HG03280 (cell line): ENCODE results near the gene ZNF787.

Experiments
- ATAC-seq: cut with Tn5 transposase; IDR thresholded peaks from one replicate; pipeline ENCODE4 v1.9.1; 2021; ENCODE audit warnings: mild to moderate bottlenecking, moderate library complexity; ENCODE audit not compliant: unreplicated experiment

ZNF787 gene

DNA sequence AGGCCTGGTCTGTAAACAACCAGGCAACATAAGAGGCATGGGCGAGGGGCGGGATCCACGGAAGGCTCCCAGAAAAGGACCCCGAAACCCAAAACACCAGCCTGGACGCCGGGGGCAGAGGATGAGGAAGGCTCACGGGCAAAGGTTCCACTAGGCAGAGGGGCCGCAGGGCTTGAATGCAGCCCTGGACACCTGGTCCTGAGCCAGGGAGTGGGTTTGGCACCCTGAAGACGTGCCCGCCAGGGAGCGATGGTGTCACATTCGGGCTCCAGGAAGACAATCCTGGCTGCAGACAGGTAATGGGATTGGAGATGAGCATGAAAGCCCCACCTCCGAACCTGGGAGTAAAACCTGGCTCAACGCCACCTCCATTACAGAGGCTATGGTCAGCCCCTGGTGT is 31.8 kb downstream of the ZNF787 start:
- ATAC-seq: no peak

DNA sequence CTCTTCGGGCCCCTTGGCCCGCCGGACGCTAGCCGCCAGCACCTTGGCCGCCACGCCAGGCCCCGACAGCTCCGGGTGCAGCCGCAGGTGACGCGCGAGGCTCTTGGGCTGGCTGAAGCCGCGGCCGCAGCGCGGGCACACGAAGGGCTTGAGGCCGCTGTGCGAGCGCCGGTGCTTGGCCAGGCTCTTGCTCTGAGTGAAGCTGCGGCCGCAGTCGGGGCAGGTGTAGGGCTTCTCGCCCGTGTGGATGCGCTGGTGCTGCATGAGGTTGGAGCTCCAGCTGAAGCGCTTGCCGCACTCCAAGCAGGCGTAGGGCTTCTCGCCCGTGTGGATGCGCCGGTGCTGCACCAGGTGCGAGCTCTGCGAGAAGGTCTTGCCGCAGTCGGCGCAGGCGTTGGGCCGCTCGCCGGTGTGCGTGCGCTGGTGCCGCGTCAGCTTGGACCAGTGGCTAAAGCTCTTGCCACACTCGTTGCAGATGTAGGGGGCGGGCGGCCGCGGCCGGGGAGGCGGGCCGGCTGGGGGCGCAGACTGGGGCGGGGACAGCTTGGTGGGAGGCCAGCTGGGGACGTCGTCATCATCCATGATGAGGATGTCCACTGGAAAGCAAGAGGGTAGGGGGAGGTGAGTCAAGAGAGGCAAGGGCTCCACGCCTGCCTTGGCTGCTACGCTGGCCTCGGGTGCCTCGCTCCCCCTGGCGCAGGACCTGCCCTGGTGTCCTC is 32.4 kb downstream of the ZNF787 start:
- ATAC-seq: no peak

DNA sequence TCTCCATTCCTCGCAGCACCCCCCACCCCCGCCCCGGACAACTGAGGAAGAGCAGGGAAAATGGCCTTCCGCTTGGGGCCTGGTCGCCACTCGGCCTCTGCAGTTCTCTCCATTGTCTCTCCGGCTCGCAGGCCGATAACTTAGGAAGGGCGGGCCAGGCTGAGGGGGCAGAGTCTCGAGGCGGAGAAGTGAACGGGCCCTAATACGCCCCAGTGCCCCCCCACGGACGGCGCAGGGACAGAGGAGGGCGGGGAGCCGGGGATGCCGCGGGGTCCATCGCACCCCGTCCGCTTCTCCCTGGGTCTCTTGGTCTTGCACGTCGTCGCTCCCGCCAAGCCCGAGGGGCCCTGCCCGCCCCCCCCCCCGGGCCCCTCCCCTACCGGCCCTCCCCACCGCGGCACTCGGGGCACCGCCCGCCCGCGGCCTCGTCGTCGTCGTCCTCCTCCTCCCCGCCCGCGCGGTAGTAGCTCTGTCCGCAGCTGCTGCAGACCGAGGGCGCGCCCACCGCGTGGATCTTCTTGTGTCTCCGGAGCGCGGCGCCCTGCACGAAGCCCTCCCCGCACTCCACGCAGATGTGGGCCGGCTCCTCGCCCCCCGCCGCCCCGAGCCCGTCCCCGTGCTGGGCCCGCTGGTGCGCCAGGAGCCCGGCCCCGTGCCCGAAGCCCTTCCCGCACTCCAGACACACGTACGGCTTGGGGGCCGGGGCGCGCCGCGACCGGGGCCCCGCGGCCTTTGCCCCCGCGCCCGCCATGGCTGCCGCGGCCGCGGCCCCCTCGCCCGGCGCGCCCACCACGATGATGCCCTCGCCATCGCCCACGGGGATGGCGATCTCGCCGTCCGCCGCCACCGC is 33.2 kb downstream of the ZNF787 start:
- ATAC-seq: no peak

DNA sequence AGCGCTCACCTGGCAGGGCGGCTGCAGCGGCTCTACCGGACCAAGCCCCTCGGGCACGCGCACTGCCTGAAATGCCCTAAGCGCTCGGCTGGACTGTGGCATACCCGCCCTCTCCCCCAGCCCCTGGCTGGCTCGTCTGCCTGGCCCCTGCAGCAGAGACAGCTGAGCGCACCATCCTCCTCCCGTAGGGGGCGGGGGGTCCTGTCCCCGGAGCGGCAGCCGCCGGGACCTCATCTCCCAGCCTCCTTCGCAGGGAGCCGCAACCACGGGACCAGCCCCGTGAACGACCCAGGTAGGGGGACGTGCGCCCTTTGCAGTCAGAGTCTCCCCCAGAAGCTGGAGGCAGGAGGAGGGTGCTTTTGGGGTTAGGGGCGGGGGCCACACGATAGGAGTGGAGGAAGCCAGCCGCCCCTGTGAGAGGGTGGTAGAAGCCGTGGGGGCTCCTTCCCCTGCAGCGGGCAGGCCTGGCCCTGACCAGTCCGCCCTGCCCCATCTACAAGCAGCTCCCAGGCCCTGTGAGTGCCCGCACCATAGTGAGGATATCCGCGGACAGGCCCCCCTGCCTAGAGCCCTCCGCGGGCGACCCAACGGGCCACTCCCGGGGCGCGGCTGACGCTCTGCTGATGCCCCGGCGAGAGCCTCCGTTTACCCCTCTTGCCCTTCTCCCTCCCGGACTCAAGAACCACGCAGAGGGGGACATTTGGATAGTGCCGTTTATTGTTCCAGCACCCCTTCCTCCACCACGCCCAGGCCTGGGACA is 34.2 kb downstream of the ZNF787 start:
- no peak for ATAC-seq

DNA sequence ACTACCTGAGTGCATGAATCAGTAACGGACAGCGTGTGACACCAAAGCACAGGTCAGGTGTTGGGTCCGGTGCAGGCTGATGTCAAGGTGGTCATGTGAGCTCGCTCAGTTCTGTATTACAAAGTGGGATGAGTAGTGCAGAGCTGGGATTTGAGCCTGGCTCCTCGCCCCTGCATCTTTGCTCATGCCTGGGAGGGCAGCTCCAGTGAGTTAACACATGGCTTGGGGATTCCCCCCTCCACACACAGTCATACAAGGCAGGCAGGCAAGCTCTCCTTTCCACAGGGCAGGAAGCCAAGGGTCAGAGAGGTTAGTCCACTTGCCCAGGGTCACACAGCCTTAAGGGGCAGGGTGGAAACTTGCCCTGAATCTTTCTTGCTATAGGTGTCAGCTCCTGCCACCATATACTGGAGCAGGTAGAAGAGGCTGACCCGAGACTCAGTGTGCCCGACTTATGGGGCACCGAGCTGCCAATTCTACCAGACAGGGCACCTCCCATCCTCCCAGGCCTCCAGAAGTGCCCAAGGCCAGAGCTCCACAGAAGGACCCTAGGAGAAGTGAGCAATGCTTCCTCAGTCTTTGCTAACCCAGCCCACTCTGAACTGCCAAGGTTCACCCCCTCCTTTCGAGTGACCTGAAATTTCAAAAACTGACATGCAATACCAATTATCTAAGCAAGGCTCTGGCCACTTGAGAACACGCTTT is 35.4 kb downstream of the ZNF787 start:
- ATAC-seq: no peak

DNA sequence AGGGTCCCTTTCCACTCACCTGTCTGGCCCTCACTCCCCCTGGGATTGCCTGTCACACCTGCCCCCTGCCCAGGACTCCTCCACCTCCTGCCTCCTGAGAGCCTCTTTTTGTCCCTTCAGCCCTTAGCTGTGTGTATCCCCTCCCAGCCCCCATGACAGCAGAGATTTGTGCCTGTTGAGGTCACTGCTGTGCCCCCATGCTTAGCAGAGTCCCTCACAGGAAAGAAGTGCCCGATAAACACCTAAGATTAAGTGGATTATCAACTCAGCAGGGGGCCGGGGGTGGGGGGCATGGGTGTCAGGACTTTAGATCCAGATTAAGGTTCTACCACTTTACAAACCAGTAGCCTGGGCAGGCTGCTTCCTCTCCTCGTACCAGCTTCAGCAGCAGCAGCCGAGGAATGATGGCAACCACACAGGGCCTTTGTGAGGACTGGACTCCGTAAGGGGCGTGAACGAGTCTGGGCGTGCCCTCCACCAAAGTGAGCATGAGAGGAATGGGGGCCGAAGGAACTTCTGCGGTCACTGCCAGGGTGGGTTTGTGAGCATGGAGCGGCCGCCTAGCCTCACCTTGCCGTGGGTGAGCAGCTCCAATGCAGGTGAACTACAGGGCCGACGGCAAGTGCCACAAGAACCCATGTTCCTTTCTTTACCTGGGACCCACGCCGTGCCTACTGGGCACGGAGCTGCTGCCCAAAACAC is 36.1 kb downstream of the ZNF787 start:
- ATAC-seq: no peak

DNA sequence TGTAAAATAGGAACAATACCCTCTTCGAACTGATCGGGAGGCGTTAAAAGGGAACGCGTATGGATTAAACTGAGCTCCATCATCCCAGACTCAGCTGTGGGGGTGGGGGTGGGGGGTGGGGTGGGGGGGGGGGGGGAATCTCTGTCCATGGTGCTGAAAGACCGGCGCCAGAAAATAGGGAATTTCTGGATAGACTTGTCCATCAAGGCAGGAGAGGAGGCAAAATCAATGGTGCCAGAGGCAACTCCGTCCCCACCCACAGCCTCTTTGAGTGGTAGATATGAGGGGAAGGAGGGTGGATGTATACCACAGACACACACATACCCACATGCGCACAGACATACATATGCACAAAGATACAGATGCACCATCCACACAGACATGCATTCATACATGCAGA is 37.4 kb downstream of the ZNF787 start:
- ATAC-seq: no peak

DNA sequence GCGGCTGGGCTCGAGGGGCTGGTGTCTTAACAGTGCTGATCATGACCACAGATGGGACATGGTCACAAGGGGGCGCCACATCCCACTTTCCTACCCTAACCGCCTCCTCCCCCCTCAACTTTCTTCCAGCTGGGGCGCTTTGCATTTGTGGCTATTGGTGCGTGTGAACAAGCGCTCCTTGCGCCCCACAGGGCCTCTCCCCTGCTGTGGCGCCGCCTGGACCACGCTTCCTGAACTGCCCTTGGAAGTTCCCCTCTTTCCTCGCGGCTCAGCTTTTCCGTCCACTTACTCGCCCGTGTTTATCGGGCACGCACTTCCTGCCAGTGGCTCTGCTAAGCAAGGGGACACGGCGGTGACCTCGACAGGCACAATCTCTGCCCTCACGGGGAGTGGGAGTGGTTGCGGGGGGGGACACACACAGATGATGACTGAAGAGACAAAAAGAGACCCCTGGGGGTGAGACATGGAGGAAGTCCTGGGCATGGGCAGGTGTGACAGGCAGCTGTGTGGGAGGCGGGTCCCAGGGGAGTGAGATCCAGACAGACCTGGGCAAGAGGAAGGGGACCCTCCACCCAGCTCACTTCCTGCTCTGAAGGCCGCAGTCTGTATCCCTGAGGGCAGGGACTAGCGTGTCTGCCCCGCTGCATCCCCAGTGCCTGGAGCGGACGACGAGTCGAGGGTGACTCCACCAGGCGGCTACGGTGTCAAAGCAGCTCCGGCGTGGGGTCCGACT is 40.3 kb downstream of the ZNF787 start:
- ATAC-seq: peak; percentile 73

DNA sequence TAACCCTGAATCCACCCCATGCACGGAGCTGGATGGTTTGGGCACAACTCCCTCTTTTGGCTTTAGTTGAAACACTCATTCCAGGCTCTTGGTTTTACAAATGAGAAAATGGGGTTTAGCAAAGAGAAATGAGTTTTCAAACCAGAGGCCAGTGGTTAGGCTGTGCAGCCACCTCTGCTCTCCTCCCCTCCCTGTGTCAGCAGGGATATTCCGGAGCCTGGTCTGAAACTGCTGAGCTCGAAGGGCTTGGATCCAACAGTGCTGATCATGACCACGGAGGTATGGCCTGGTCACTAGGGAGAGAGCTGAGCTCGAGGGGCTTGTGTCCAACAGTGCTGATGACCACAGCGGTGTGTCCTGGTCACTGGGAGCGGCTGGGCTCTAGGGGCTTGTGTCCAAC is 41.5 kb downstream of the ZNF787 start:
- ATAC-seq: no peak

DNA sequence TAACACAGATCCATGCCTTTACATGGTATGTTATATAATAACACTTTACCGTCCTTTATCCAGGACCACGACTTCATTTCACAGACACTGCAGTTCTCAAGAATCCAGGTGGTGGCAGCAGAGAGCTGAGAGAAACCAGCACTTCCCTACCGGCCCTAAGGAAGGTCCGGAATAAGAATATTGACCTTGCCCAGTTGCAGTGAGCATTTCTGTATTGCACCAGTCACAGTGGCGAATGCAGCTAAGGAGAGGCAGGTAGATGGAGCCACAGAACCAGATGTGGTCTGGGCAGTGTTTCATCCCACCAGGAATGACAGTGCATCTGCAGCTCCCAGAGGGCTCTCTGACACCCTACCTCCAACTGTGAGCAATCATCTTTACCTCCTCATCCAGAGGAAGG is 44.6 kb downstream of the ZNF787 start:
- ATAC-seq: no peak

DNA sequence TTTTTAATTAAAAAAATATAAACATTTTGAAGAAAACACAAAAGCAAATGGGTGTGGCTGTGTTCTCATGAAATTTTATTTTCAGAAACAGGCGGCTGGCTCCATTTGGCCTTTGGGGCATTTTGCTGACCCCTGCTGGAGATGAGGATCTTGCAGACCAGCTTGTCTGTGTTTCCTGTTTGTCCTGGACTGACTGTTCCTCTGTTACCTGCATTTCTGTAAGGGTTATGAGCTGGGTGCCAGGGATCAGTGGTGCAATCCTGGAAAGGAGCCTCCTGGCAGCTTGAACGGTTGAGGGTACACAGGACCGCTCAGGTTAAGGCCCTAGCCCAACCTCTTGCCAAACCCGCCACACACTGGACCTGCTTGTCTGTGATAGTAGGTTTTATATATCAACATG is 49.9 kb downstream of the ZNF787 start:
- ATAC-seq: no peak

DNA sequence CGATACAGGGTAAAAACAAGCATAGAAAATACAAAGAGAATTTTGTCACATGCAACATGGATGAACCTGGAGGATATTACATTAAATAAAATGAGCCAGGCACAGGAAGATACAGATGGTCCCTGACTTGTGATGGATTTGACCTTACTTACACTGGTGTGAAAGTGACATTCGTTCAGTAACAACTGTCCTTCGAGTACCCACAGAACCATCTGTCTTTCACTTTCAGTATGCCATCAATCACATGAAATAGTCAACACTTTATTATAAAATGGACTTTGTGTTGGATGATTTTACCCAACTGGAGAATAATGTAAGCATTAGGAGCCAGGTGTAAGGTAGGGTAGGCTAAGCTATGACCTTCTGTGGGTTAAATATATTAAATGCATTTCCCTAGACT is 51.5 kb downstream of the ZNF787 start:
- no peak for ATAC-seq

DNA sequence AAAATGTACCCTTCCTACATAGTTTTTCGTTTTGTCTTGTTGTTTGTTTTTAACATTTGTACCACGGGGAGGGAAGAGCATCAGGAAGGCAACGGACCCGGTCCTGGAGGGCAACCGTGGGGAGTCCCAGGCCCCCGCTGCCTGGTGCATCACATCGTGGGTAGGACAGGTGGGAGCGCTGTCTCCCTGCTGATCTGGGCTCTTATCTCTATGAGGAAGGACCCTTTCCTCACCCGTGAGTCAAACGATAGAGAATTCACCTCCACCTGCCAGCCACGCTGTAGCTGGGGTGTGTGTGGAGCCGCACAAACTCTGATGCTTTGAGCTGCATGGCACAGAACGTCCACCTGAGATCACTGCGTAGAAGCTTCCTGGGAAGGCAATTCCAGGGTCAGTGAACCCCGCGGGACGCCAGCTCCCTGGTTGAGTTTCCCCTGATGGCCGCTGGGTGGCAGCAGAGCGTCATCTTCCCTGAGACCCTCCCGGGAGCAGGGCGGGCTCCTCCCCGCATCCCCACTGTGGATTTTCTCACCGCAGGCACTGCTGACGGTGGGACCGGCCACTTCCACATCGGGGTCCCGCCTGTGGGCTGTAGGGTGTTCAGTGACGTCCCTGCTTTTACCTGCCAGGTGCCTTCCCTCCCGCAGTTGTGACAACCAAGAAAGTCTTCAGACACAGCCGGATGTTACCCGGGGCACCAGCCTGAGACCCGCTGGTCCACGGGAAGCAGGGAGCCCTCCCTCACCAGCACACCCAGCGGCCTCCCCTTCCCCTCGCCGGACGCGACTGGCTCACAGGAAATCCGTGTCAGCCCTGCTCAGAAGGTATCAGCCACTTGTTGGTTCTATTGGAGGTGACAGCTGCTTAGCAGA is 54.7 kb downstream of the ZNF787 start:
- ATAC-seq: no peak

DNA sequence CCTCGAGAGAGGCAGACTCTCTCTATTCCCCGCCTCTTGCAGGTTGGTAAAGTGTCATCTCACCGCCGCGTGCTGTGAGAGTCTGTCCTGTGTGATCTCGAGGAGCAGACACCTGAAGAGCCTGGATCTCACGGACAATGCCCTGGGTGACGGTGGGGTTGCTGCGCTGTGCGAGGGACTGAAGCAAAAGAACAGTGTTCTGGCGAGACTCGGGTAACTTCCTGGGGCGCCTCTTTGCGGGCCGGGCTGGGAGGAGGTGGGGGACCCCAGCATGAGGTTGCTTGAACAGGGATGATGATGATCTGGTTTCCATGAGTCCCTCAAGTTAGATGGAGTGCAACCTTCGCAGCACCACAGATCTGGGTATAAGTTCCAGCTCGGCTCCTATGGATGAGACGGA is 67.5 kb downstream of the ZNF787 start:
- no peak for ATAC-seq
